ENCODE results near the gene SEMA6D.

DNA sequence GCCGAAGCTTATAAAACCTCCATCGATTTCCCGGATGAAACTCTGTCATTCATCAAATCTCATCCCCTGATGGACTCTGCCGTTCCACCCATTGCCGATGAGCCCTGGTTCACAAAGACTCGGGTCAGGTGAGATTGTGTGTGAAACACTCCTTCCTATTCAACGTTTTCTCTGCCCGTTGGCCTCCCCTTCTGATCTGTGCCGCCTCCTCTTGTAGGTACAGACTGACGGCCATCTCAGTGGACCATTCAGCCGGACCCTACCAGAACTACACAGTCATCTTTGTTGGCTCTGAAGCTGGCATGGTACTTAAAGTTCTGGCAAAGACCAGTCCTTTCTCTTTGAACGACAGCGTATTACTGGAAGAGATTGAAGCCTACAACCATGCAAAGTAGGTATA lies 47.4 kb downstream of the SEMA6D start:
- TF ChIP-seq, protein P1, sequence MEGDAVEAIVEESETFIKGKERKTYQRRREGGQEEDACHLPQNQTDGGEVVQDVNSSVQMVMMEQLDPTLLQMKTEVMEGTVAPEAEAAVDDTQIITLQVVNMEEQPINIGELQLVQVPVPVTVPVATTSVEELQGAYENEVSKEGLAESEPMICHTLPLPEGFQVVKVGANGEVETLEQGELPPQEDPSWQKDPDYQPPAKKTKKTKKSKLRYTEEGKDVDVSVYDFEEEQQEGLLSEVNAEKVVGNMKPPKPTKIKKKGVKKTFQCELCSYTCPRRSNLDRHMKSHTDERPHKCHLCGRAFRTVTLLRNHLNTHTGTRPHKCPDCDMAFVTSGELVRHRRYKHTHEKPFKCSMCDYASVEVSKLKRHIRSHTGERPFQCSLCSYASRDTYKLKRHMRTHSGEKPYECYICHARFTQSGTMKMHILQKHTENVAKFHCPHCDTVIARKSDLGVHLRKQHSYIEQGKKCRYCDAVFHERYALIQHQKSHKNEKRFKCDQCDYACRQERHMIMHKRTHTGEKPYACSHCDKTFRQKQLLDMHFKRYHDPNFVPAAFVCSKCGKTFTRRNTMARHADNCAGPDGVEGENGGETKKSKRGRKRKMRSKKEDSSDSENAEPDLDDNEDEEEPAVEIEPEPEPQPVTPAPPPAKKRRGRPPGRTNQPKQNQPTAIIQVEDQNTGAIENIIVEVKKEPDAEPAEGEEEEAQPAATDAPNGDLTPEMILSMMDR (IDR thresholded peaks at IDR 0.05) = no peak
- TF ChIP-seq EP300 (IDR thresholded peaks at IDR 0.05) (no peak), POLR2A (IDR thresholded peaks at IDR 0.05) (no peak)
